Brain microvascular endothelial cell (primary cell): ENCODE measurements around the gene ZNF462.
A peak's percentile ranks its signal among the peaks of the same experiment; 100 is the strongest.

Experiments used
- DNase-seq: peaks from one replicate; pipeline ENCODE4 v3.0.0-alpha.2; 2020
- H3K27ac ChIP-seq: fragments of 250-450 bp; sonication (Bioruptor Pico); 2 replicates; pipeline ENCODE4 v1.5.1; 2020; ENCODE audit warnings: mild to moderate bottlenecking, moderate library complexity
- H3K27me3 ChIP-seq: fragments of 250-450 bp; sonication (Bioruptor Pico); replicated peaks from 2 replicates; pipeline ENCODE4 v1.5.1; 2020; ENCODE audit warnings: mild to moderate bottlenecking
- H3K36me3 ChIP-seq: fragments of 250-450 bp; sonication (Bioruptor Pico); replicated peaks from 2 replicates; pipeline ENCODE4 v1.5.1; 2020; ENCODE audit warnings: mild to moderate bottlenecking
- H3K4me3 ChIP-seq: 2 replicates; pipeline ENCODE4 v1.5.1; 2011; ENCODE audit warnings: low read depth, mild to moderate bottlenecking, control low read depth, low read length, moderate library complexity
- in situ Hi-C: cut with HindIII; loops from 2 replicates; pipeline ENCODE4 v1.10.0; 2017; ENCODE audit warnings: low sequenced_read_pairs, low pct_ligation_motif_present
- TF ChIP-seq, protein P1 (sequence below): IDR thresholded peaks from 2 replicates; pipeline ENCODE4 v1.5.1; 2011; ENCODE audit warnings: low read depth, mild to moderate bottlenecking, moderate library complexity, low read length, control low read depth, inconsistent platforms; ENCODE audit errors: missing control alignments

Gene ZNF462

DNA sequence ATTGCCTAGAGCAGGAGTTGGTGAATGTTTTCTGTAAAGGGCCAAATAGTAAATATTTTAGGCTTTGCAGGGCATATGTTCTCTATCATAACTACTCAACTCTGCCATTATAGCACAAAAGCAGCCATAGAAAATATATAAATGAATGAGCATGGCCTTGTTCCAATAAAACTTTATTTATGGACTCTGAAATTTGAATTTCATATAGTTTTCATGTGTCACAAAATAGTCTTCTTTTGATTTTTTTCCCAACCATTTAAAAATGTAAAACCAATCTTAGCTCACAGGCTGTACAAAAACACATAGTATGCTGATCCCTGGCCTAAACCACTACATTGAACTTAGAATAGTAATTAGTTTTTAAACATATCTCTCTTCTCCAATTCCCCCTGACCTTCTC lies 179.6 kb downstream of the ZNF462 start:
- H3K27ac ChIP-seq: no peak overlapping the region
- TF ChIP-seq, protein P1, sequence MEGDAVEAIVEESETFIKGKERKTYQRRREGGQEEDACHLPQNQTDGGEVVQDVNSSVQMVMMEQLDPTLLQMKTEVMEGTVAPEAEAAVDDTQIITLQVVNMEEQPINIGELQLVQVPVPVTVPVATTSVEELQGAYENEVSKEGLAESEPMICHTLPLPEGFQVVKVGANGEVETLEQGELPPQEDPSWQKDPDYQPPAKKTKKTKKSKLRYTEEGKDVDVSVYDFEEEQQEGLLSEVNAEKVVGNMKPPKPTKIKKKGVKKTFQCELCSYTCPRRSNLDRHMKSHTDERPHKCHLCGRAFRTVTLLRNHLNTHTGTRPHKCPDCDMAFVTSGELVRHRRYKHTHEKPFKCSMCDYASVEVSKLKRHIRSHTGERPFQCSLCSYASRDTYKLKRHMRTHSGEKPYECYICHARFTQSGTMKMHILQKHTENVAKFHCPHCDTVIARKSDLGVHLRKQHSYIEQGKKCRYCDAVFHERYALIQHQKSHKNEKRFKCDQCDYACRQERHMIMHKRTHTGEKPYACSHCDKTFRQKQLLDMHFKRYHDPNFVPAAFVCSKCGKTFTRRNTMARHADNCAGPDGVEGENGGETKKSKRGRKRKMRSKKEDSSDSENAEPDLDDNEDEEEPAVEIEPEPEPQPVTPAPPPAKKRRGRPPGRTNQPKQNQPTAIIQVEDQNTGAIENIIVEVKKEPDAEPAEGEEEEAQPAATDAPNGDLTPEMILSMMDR: no peak
- no peak for DNase-seq
- in situ Hi-C loops: no loop called here
- no peak overlapping the region for H3K4me3 ChIP-seq
- no peaks in the 10 kb centered on the region for H3K27me3 ChIP-seq
- no peaks in the 10 kb centered on the region for H3K36me3 ChIP-seq

DNA sequence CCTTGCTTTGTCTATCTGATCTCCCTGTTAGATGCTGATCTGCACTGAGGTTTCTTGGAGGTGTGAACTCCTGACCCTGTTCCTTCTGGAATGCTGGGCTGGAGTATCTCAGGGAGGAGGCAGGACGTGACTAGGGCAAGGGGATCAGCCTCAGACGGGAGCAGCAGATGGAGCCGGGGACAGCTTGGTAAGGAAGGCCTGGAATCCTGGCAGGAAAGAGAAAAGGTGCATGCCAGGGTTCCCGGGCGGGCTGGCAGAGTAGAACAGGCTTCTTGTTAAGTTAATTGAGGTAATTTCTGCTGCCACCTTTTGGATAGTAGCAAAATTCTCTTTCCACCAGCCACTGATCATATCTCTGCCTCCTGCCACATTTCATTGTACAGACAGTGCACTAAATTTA lies 180.9 kb downstream of the ZNF462 start:
- Histone ChIP-seq H3K4me3 (no peak overlapping the region), H3K36me3 (no peaks in the 10 kb centered on the region), H3K27ac (no peak overlapping the region), H3K27me3 (no peaks in the 10 kb centered on the region)
- TF ChIP-seq, protein P1: no peak
- in situ Hi-C loops: no loop called here
- DNase-seq: no peak

DNA sequence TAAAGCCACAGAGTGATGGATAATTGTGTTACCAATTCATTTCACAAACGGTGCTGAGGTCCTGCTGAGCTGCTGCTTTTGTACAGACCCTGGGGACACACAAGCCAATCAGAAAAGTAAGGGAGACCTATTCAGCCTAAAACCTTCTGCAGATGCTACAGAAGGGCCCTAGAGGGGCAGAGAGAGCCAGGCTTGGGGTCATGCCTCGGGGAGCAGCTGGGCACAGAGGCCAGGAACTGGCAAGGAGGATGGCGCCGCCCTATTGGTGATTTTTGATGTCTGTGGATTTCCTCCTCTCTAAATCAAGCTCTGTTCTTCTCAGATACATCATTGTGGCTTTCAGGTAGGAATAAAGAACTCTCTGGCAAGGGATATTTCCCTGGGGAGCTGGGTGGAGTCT lies 181.9 kb downstream of the ZNF462 start:
- H3K27me3 ChIP-seq: no peaks in the 10 kb centered on the region
- in situ Hi-C loops: no loop called here
- DNase-seq: no peak

DNA sequence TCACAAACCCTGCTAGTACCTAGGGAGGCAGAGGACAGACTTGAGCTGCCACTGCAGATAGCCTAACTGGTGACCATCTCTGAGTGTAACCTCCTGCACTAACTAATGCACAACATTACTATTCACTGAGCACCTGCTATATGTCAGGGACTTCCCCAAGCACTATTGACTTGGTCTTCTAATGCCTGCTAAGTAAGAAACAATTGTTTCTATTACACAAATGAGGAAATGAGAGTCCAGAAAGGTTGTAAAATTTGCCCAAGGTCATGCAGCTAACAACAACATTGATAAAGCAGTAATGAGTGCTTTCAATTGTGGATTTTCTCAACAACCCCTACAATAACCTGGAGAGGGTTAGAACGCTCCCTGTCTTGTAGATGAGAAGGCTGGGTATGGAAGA lies 183.7 kb downstream of the ZNF462 start:
- H3K27ac ChIP-seq: no peak overlapping the region
- no peak for DNase-seq
- H3K36me3 ChIP-seq: no peaks in the 10 kb centered on the region
- no peak overlapping the region for H3K4me3 ChIP-seq
- H3K27me3 ChIP-seq: no peaks in the 10 kb centered on the region
- in situ Hi-C loops: no loop called here
- TF ChIP-seq, protein P1: no peak

More for the DNA sequence above, 181.9 kb downstream of the ZNF462 start:
- H3K27ac ChIP-seq: no peak overlapping the region
- TF ChIP-seq, protein P1: peak; percentile 7
- H3K36me3 ChIP-seq: no peaks in the 10 kb centered on the region
- H3K4me3 ChIP-seq: no peak overlapping the region

DNA sequence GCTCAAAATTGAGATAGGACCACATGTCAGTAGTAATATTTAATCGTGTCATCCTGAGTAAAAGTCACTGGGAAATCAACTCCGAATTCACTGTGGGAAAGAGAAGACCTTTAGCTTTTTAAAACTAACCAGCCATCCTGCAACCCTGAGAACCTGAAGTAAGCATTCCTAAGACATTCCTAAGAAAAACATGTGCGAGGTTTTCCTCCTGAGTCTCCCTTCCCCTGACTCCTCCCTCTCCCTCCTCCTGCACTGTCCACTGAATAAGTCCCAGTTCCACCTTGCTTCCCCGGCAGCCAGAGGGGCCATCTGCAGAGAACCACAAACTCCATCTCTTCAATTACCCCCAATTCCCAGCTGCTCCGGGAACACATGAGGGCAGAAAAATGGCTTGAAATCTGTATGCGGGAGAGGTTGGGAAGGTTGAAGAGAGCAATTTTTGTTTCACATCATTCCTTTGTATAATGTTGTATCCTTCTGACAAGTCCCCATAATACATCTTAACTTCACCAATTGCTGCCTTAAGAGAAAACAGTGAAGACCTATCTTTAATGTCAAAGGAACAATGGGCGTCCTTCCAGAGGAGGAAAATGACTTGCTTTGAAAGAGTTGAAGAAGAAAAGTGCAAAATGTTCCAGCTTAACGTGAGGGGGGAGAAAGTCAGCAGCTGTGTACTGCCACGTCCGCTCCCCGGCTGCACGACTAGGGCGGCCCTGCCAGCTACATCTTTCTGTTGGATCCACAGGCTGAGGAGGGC lies 186.3 kb downstream of the ZNF462 start:
- DNase-seq: no peak
- no peaks in the 10 kb centered on the region for H3K27me3 ChIP-seq
- TF ChIP-seq, protein P1: no peak

DNA sequence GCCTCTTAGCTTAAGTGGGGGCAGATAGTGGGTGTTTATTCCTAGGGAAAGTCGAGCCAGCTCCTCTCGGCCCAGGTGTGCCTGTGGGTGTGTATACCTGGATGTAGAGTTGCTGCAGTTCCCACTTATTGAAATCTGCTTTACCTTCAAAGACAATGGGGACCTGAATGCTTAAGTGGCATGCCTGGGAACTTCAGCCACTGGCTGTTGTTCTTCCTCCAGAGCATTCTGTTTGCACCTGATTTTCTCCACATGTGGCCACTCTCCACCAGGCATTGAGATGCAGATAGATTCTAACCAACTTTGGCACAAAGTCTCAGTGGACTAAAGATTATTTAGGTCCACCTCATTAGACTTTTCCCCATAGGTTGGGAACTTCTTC lies 186.8 kb downstream of the ZNF462 start:
- Histone ChIP-seq H3K27me3 (no peaks in the 10 kb centered on the region), H3K4me3 (no peak overlapping the region), H3K27ac (no peak overlapping the region), H3K36me3 (no peaks in the 10 kb centered on the region)
- no peak for DNase-seq
- in situ Hi-C loops: no loop called here
- TF ChIP-seq, protein P1: no peak

More for the DNA sequence above, 186.3 kb downstream of the ZNF462 start:
- Histone ChIP-seq H3K36me3 (no peaks in the 10 kb centered on the region), H3K27ac (no peak overlapping the region), H3K4me3 (no peak overlapping the region)
- in situ Hi-C loops: no loop called here
